HCT116 (cell line): ENCODE measurements around the gene LDLRAD4. TPM values are rescaled to one million over a fixed set of nuclear protein-coding genes. Genes with fewer than 3 reads are reported as not detected.

Experiments used
- ATAC-seq: fragments of 200-7000 bp; cut with Tn5 transposase; 2 replicates; pipeline ENCODE4 v1.9.1; 2020; ENCODE audit warnings: mild to moderate bottlenecking, moderate library complexity
- BruUV-seq: library from RNA; stranded (reverse); fragments of 400-500 nt; replicated peaks from 2 replicates; lab custom pipeline; 2021; lab: Mats Ljungman, UMichigan
- CTCF ChIA-PET: fragments of 300-600 bp; sonication (Branson Sonifier 250); formaldehyde crosslinking; loops from one replicate; lab custom pipeline; 2021; ENCODE audit warnings: antibody characterized with exemption; lab: Charles Lee
- POLR2A ChIA-PET: fragments of 300-600, 350-600 bp; sonication (Branson Sonifier 250); formaldehyde crosslinking; loops from one replicate; lab custom pipeline; 2021; ENCODE audit warnings: antibody characterized with exemption; lab: Charles Lee
- RAD21 ChIA-PET, 2 experiments: fragments of 300-600 bp; sonication (Branson Sonifier 250); formaldehyde crosslinking; loops; one replicate each; lab custom pipeline; 2023; ENCODE audit warnings: low total read pairs in 2 of 2; ENCODE audit not compliant: uncharacterized antibody in 2 of 2, unreplicated experiment in 2 of 2, low non-redundant PET in 1 of 2; lab: Charles Lee
- DNase-seq: peaks from one replicate; pipeline ENCODE4 v3.0.0-alpha.2; 2010; ENCODE audit warnings: low read depth, low spot score
- H2AFZ ChIP-seq: fragments of 200-600 bp; shearing (Covaris generic), sonication (generic); 2 replicates; pipeline ENCODE4 v1.6.1; 2017; ENCODE audit warnings: low read depth, mixed run types, mixed read lengths, antibody characterized with exemption, low read length; ENCODE audit not compliant: poor library complexity, severe bottlenecking
- H3K27ac ChIP-seq: 2 replicates; pipeline ENCODE4 v1.5.1; 2012; ENCODE audit warnings: low read depth, low read length
- H3K27me3 ChIP-seq: fragments of 200-600 bp; sonication (generic); 2 replicates; pipeline ENCODE4 v1.6.1; 2016; ENCODE audit warnings: mixed run types, low read length, mixed read lengths; ENCODE audit not compliant: insufficient read depth
- H3K36me3 ChIP-seq, 2 experiments: fragments of 200-500 bp in 1 of 2; fragments of 200-600 bp in 1 of 2; sonication (Bioruptor generic) in 1 of 2; sonication (generic) in 1 of 2; 2 replicates each; pipeline versions ENCODE4 v1.5.1 to v1.6.1; 2014 to 2016; ENCODE audit warnings: low read length in 2 of 2, inconsistent platforms in 1 of 2, mixed read lengths in 1 of 2, mixed run types in 1 of 2; ENCODE audit not compliant: insufficient read depth in 2 of 2, control insufficient read depth in 1 of 2
- H3K4me1 ChIP-seq, 2 experiments: fragments of 200-600 bp in 1 of 2; sonication (generic) in 1 of 2; 2 replicates each; pipeline versions ENCODE4 v1.5.1 to v1.6.1; 2012 to 2017; ENCODE audit warnings: low read length in 2 of 2, inconsistent platforms in 1 of 2, mild to moderate bottlenecking in 1 of 2, mixed read lengths in 1 of 2, mixed run types in 1 of 2, moderate library complexity in 1 of 2; ENCODE audit not compliant: insufficient read depth in 2 of 2, control insufficient read depth in 1 of 2
- H3K4me2 ChIP-seq: fragments of 200-600 bp; sonication (generic); 2 replicates; pipeline ENCODE4 v1.6.1; 2017; ENCODE audit warnings: mixed run types, low read length, mixed read lengths
- H3K4me3 ChIP-seq, 2 experiments: fragments of 200-600 bp in 1 of 2; sonication (generic) in 1 of 2; replicated peaks in 1 of 2; 2 replicates each; pipeline ENCODE4 v1.5.1; 2011 to 2016; ENCODE audit warnings: low read length in 2 of 2, control low read depth in 1 of 2, low read depth in 1 of 2, mild to moderate bottlenecking in 1 of 2, mixed read lengths in 1 of 2, mixed run types in 1 of 2
- H3K79me2 ChIP-seq: fragments of 200-600 bp; sonication (generic); 2 replicates; pipeline ENCODE4 v1.6.1; 2017; ENCODE audit warnings: mild to moderate bottlenecking, mixed run types, low read length, moderate library complexity, mixed read lengths; ENCODE audit not compliant: insufficient read depth
- H3K9ac ChIP-seq: fragments of 200-600 bp; sonication (generic); 2 replicates; pipeline ENCODE4 v1.6.1; 2016; ENCODE audit warnings: low read length, mixed read lengths
- H3K9me2 ChIP-seq: fragments of 200-600 bp; sonication (generic), shearing (Covaris generic); 2 replicates; pipeline ENCODE4 v1.6.1; 2017; ENCODE audit warnings: mixed run types, mild to moderate bottlenecking, moderate library complexity; ENCODE audit not compliant: insufficient read depth
- H3K9me3 ChIP-seq, 2 experiments: fragments of 200-500 bp in 1 of 2; fragments of 200-600 bp in 1 of 2; sonication (Bioruptor generic) in 1 of 2; sonication (generic) in 1 of 2; 2 replicates each; pipeline ENCODE4 v1.6.1; 2014 to 2017; ENCODE audit warnings: low read length in 2 of 2, mixed read lengths in 2 of 2, inconsistent platforms in 1 of 2, low read depth in 1 of 2, mild to moderate bottlenecking in 1 of 2, mixed run types in 1 of 2, moderate library complexity in 1 of 2; ENCODE audit not compliant: control insufficient read depth in 1 of 2, insufficient read depth in 1 of 2
- H4K20me1 ChIP-seq: fragments of 200-600 bp; sonication (generic), shearing (Covaris generic); 2 replicates; pipeline ENCODE4 v1.6.1; 2017; ENCODE audit warnings: mixed run types, mild to moderate bottlenecking, moderate library complexity; ENCODE audit not compliant: insufficient read depth
- CBX3 ChIP-seq: IDR thresholded peaks from 2 replicates; pipeline ENCODE4 v1.6.1; 2012; ENCODE audit warnings: low read depth
- CTCF ChIP-seq, 3 experiments: fragments of 200-600 bp in 1 of 3; sonication (generic) in 1 of 3; IDR thresholded peaks in 2 of 3; conservative IDR thresholded peaks in 1 of 3; 2 replicates each; pipeline ENCODE4 v1.5.1; 2012 to 2017; ENCODE audit warnings: low read depth in 2 of 3, low read length in 2 of 3, antibody characterized with exemption in 1 of 3, borderline replicate concordance in 1 of 3, control low read depth in 1 of 3, mild to moderate bottlenecking in 1 of 3, mixed read lengths in 1 of 3, mixed run types in 1 of 3, moderate library complexity in 1 of 3; ENCODE audit not compliant: insufficient read depth in 1 of 3
- EGR1 ChIP-seq: IDR thresholded peaks from 2 replicates; pipeline ENCODE4 v1.6.1; 2012; ENCODE audit warnings: low read depth
- ELF1 ChIP-seq: IDR thresholded peaks from 2 replicates; pipeline ENCODE4 v1.6.1; 2012; ENCODE audit warnings: low read depth, borderline replicate concordance
- EZH2 ChIP-seq: fragments of 200-600 bp; sonication (generic); IDR thresholded peaks from 2 replicates; pipeline ENCODE4 v1.6.1; 2017; ENCODE audit warnings: antibody characterized with exemption, mixed run types
- EZH2phosphoT487 ChIP-seq: fragments of 200-600 bp; IDR thresholded peaks from 2 replicates; pipeline ENCODE4 v1.6.1; 2018; ENCODE audit warnings: antibody characterized with exemption, borderline replicate concordance
- FOSL1 ChIP-seq: IDR thresholded peaks from 2 replicates; pipeline ENCODE4 v1.6.1; 2012; ENCODE audit warnings: low read depth
- POLR2AphosphoS5 ChIP-seq: IDR thresholded peaks from 2 replicates; pipeline ENCODE4 v1.6.1; 2011; ENCODE audit warnings: mild to moderate bottlenecking, low read depth, low read length, moderate library complexity
- RAD21 ChIP-seq: IDR thresholded peaks from 2 replicates; pipeline ENCODE4 v1.6.1; 2012; ENCODE audit warnings: low read depth, mild to moderate bottlenecking
- SP1 ChIP-seq: IDR thresholded peaks from 2 replicates; pipeline ENCODE4 v1.6.1; 2012; ENCODE audit warnings: low read depth
- SRF ChIP-seq: IDR thresholded peaks from 2 replicates; pipeline ENCODE4 v1.6.1; 2012; ENCODE audit warnings: low read depth
- ZFX ChIP-seq: fragments of 450-650 bp; IDR thresholded peaks from 2 replicates; pipeline ENCODE4 v1.6.1; 2017
- ZNF274 ChIP-seq: fragments of 200-500 bp; sonication (Bioruptor generic); IDR thresholded peaks from 2 replicates; pipeline ENCODE4 v1.6.1; 2014; ENCODE audit warnings: mild to moderate bottlenecking, low read depth, low read length, inconsistent platforms
- intact Hi-C: fragments of 100-400 bp; cut with micrococcal nuclease; formaldehyde crosslinking; loops from 2 replicates; pipeline ENCODE4 v1.10.0; 2022
- total RNA-seq: library from RNA; stranded (reverse); gene quantifications from one replicate; pipeline ENCODE4 v1.2.1, GENCODE V29; 2021; ENCODE audit not compliant: unreplicated experiment

The LDLRAD4 gene
- total RNA-seq, 1 experiment from 2014 or later: 1.2 TPM

GRCh38 chr18:13198701-13199100 is 19.9 kb upstream of the LDLRAD4 start:
- ChIA-PET RAD21 (no interaction called here), CTCF (no interaction called here), POLR2A (no interaction called here)
- Histone ChIP-seq H3K79me2 (no peaks in the 10 kb centered on the region), H2AFZ (no peak overlapping the region), H4K20me1 (no peaks in the 10 kb centered on the region), H3K9me3 (peaks cover 0 to 12% of the 10 kb centered on the region in 2 experiments; a peak in 2 of 4 replicates), H3K9me2 (no peaks in the 10 kb centered on the region), H3K4me2 (no peak overlapping the region), H3K27ac (no peak overlapping the region), H3K36me3 (no peaks in the 10 kb centered on the region), H3K9ac (no peak overlapping the region), H3K27me3 (no peaks in the 10 kb centered on the region), H3K4me3 (no peak overlapping the region), H3K4me1 (no peaks in the 10 kb centered on the region)
- DNase-seq (no peak), ATAC-seq (no peak)
- intact Hi-C loops: no loop called here
- BruUV-seq: no TSS peak
- TF ChIP-seq ZNF274: no peak
- no peak for TF ChIP-seq EGR1
- no peak for TF ChIP-seq ZFX
- no peak for TF ChIP-seq EZH2
- no peak for TF ChIP-seq FOSL1
- TF ChIP-seq SRF: no peak
- no peak for TF ChIP-seq RAD21

GRCh38 chr18:13199169-13199568 is 19.4 kb upstream of the LDLRAD4 start:
- intact Hi-C loops: no loop called here
- ATAC-seq (no peak), DNase-seq (no peak)
- POLR2A ChIA-PET: no interaction called here
- H3K9ac ChIP-seq: no peak overlapping the region
- peaks cover 0 to 12% of the 10 kb centered on the region in 2 experiments; a peak in 2 of 4 replicates for H3K9me3 ChIP-seq
- CTCF ChIA-PET: no interaction called here
- RAD21 ChIA-PET: no interaction called here
- H4K20me1 ChIP-seq: no peaks in the 10 kb centered on the region
- H3K79me2 ChIP-seq: no peaks in the 10 kb centered on the region
- no peaks in the 10 kb centered on the region for H3K27me3 ChIP-seq
- H3K4me1 ChIP-seq: no peaks in the 10 kb centered on the region
- no TSS peak for BruUV-seq
- H3K27ac ChIP-seq: no peak overlapping the region
- no peak overlapping the region for H2AFZ ChIP-seq
- H3K36me3 ChIP-seq: no peaks in the 10 kb centered on the region
- TF ChIP-seq CBX3 (0 out of 2 replicates have a peak, but pooled peaks have one; percentile 43), ZFX (no peak), SP1 (no peak), CTCF (IDR thresholded peaks at IDR 0.05 in 2 of 3, conservative IDR thresholded peaks at IDR 0.05 in 1 of 3; ENCODE audit: borderline replicate concordance in 1 of 3, insufficient read depth in 1 of 3, low read depth in 2 of 3, low read length in 2 of 3) (no peak), POLR2AphosphoS5 (no peak), EZH2phosphoT487 (no peak), ELF1 (no peak)
- H3K4me3 ChIP-seq: no peak overlapping the region
- H3K9me2 ChIP-seq: no peaks in the 10 kb centered on the region
- H3K4me2 ChIP-seq: no peak overlapping the region
